CD4-positive, CD25-positive, alpha-beta regulatory T cell (primary cell): Measurements from ENCODE around the gene FTH1. TPM values are rescaled to one million over a fixed set of nuclear protein-coding genes. Genes with fewer than 3 reads are reported as not detected.
"Not testable (repeated sequence)": the region's sequence is repeated elsewhere in the genome, so short reads cannot be mapped to it uniquely, and the experiment has no call there.

Experiments used
- ATAC-seq, 2 donors: fragments of 150-1000 bp; cut with Tn5 transposase; one replicate each; pipeline ENCODE4 v1.10.0; 2021; ENCODE audit warnings: low read depth in 2 of 2, moderate number of reproducible peaks in 2 of 2, moderate library complexity in 1 of 2
- DNase-seq, 3 donors: peaks; one replicate each; pipeline versions ENCODE4 v3.0.0 to v3.0.0-alpha.2; 2012 to 2022; ENCODE audit warnings: mixed read lengths in 1 of 3
- H3K27ac ChIP-seq: one replicate; pipeline ENCODE4 v1.7.0; 2013; ENCODE audit warnings: mild to moderate bottlenecking, low read length; ENCODE audit not compliant: insufficient read depth, poor library complexity, severe bottlenecking
- H3K27me3 ChIP-seq: one replicate; pipeline ENCODE4 v1.7.0; 2013; ENCODE audit warnings: low read length; ENCODE audit not compliant: control insufficient read depth, insufficient read depth
- H3K36me3 ChIP-seq: one replicate; pipeline ENCODE4 v1.7.0; 2013; ENCODE audit warnings: mild to moderate bottlenecking, low read length, moderate library complexity; ENCODE audit not compliant: control insufficient read depth, insufficient read depth
- H3K4me1 ChIP-seq: 2 replicates; pipeline ENCODE4 v1.7.0; 2013; ENCODE audit warnings: mild to moderate bottlenecking, low read length; ENCODE audit not compliant: insufficient read depth, control insufficient read depth, poor library complexity, severe bottlenecking
- H3K4me3 ChIP-seq: one replicate; pipeline ENCODE4 v1.7.0; 2013; ENCODE audit warnings: low read depth, mild to moderate bottlenecking, low read length, moderate library complexity
- H3K9me3 ChIP-seq, 2 experiments: 1 replicate in 1 of 2; 2 replicates in 1 of 2; pipeline ENCODE4 v1.7.0; 2013; ENCODE audit warnings: low read length in 2 of 2, mild to moderate bottlenecking in 1 of 2, moderate library complexity in 1 of 2; ENCODE audit not compliant: control insufficient read depth in 2 of 2
- H3K27ac Mint-ChIP-seq, 3 donors: one replicate each; pipeline ENCODE4 v1.8.0; 2020 to 2022; ENCODE audit warnings: mild to moderate bottlenecking in 3 of 3, mixed read lengths in 3 of 3, moderate library complexity in 2 of 3
- H3K27me3 Mint-ChIP-seq: one replicate; pipeline ENCODE4 v1.8.0; 2022; ENCODE audit warnings: mild to moderate bottlenecking, mixed read lengths
- H3K36me3 Mint-ChIP-seq: one replicate; pipeline ENCODE4 v1.8.0; 2020; ENCODE audit warnings: mixed read lengths
- H3K4me1 Mint-ChIP-seq, 4 donors: one replicate each; pipeline ENCODE4 v1.8.0; 2020 to 2022; ENCODE audit warnings: mixed read lengths in 4 of 4, mild to moderate bottlenecking in 1 of 4
- H3K4me3 Mint-ChIP-seq, 4 donors: one replicate each; pipeline ENCODE4 v1.8.0; 2020 to 2022; ENCODE audit warnings: mild to moderate bottlenecking in 4 of 4, mixed read lengths in 4 of 4, moderate library complexity in 3 of 4
- H3K9me3 Mint-ChIP-seq, 7 donors: one replicate each; pipeline ENCODE4 v1.8.0; 2020 to 2022; ENCODE audit warnings: mixed read lengths in 7 of 7, mild to moderate bottlenecking in 3 of 7, moderate library complexity in 2 of 7
- polyA plus RNA-seq, 4 donors: library from polyadenylated mRNA; unstranded; fragments of 300-500 nt; fragmentation: Illumina TruSeq; gene quantifications; one replicate each; pipeline ENCODE4 v1.2.3, GENCODE V29; 2021
- total RNA-seq: library from RNA; stranded (reverse); gene quantifications from one replicate; pipeline ENCODE4 v1.2.3, GENCODE V29; 2022

FTH1 gene
- total and polyA plus RNA-seq, 5 donors from 2014 or later, result 2,525 to 3,518 (median 3,282) TPM

DNA sequence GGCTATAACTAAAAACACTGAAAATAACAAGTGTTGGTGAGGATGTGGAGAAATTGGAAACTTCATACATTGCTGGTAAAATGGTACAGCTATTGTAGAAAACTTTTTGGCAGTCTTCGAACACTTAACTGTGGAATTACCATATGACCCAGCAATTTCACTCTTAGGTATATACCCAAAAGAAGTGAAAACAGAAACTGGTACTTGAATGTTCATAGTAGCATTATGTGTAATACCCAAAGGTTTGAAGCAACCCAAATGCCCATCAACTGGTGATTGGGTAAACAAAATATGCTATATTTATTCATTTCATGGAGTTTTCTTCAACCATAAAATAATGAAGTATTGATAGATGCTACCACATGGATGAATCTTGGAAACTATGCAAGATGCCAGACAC, 40.8 kb upstream of the FTH1 start:
- H3K9me3 ChIP-seq, result no peaks in the 10 kb centered on the region
- Mint-ChIP-seq H3K4me1 (no peaks in the 10 kb centered on the region), H3K9me3 (peaks cover 0 to 1% (median 0%) of the 10 kb centered on the region in 7 donors), H3K4me3 (no peak overlapping the region), H3K27me3 (peaks cover 4% of the 10 kb centered on the region), H3K36me3 (no peaks in the 10 kb centered on the region), H3K27ac (peak overlapping the region in 1 of 3 donors; percentile 31)
- H3K4me1 ChIP-seq, result no peaks in the 10 kb centered on the region
- H3K27me3 ChIP-seq, result no peaks in the 10 kb centered on the region
- no peaks in the 10 kb centered on the region for H3K36me3 ChIP-seq
- no peak overlapping the region for H3K27ac ChIP-seq
- no peak for DNase-seq
- H3K4me3 ChIP-seq, result no peak overlapping the region
- no peak for ATAC-seq

- Mint-ChIP-seq H3K27ac (no peak overlapping the region), H3K4me3 (no peak overlapping the region), H3K4me1 (no peaks in the 10 kb centered on the region), H3K9me3 (peaks cover 0 to 5% (median 1%) of the 10 kb centered on the region in 7 donors), H3K36me3 (no peaks in the 10 kb centered on the region), H3K27me3 (peaks cover 5% of the 10 kb centered on the region)
- ATAC-seq (no peak), DNase-seq (no peak)
- no peaks in the 10 kb centered on the region for H3K27me3 ChIP-seq
- H3K4me3 ChIP-seq, result no peak overlapping the region
- no peaks in the 10 kb centered on the region for H3K36me3 ChIP-seq
- H3K4me1 ChIP-seq, result no peaks in the 10 kb centered on the region
- no peaks in the 10 kb centered on the region for H3K9me3 ChIP-seq
- no peak overlapping the region for H3K27ac ChIP-seq
Observed at GRCh38 chr11:62004473-62004872, 37.0 kb upstream of the FTH1 start.

DNA sequence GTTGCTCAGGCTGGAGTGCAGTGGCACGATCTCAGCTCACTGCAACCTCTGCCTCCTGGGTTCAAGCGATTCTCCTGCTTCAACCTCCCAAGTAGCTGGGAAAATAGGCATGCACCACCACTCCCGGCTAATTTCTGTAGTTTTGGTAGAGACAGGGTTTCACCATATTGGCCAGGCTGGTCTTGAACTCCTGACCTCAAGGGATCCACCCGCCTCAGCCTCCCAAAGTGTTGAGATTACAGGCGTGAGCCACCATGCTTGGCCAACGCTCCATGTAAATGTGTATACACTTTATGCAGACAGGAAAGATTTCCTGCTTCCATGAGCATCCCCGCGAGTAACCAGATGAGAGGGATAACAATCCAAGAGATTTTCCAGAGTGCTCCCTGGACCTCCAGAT, 34.8 kb upstream of the FTH1 start:
- H3K27me3 ChIP-seq, H3K27me3 Mint-ChIP-seq, H3K4me1 ChIP-seq, DNase-seq, H3K27ac ChIP-seq, H3K36me3 ChIP-seq, ATAC-seq, H3K9me3 ChIP-seq, H3K4me1 Mint-ChIP-seq, H3K27ac Mint-ChIP-seq, H3K4me3 Mint-ChIP-seq, H3K4me3 ChIP-seq, H3K36me3 Mint-ChIP-seq: not testable (repeated sequence)
- H3K9me3 Mint-ChIP-seq, result peaks cover 0 to 15% (median 6%) of the 10 kb centered on the region in 7 donors

GRCh38 chr11:62001450-62002191, 34.2 kb upstream of the FTH1 start:
- no peak overlapping the region for H3K27ac Mint-ChIP-seq
- H3K4me3 ChIP-seq, result no peak overlapping the region
- no peak overlapping the region for H3K4me3 Mint-ChIP-seq
- no peaks in the 10 kb centered on the region for H3K4me1 Mint-ChIP-seq
- no peaks in the 10 kb centered on the region for H3K36me3 ChIP-seq
- peaks cover 8% of the 10 kb centered on the region for H3K36me3 Mint-ChIP-seq
- DNase-seq (no peak), ATAC-seq (no peak)
- no peaks in the 10 kb centered on the region for H3K4me1 ChIP-seq
- H3K27ac ChIP-seq, result no peak overlapping the region
- H3K9me3 Mint-ChIP-seq, result peaks cover 0 to 15% (median 6%) of the 10 kb centered on the region in 7 donors
- peaks cover 6% of the 10 kb centered on the region in 2 experiments for H3K9me3 ChIP-seq
- no peaks in the 10 kb centered on the region for H3K27me3 ChIP-seq
- peaks cover 4% of the 10 kb centered on the region for H3K27me3 Mint-ChIP-seq

DNA sequence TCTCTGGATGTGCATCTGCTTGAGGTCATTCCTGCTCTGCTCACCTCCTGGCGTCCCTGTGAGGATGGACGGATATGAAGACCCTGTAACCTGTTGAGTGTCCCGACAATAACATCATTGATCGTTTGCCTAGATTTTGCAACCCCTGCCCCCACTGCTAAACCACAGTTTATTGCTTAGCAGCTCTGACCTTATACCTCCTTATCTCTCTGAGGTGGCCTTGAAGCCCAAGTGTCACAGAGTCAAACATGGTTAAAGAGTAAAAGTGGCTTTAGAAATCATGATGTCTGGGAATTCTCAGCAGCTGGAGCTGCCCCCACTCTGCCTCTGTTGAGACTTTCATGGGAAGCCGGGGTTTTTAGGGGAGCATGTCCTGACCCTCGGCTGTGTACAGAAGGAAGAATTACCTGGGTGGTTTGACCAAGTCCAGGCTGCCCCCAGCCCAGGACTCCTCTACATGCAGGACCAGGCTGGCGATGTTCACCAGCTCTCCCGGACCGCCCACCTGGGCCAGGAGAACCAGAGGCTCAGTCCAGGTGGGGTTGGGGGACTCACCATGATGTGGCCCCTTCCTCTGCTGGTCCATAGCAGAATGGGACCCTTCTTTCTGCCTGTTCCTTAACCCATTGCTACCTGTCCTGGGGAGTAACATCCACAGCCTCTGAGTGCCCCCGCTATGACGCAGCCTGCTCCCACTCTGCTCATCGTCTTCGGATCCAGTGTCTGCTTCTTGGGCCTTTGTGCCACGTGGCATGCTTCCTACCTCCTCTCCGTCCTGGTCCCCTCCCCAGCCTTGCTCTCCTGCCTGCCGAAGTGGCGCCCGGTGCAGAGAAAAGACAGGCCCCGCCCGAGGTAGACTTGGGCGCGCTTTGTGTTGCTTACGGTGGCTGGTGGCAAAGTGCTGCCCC, 33.4 kb upstream of the FTH1 start:
- H3K9me3 Mint-ChIP-seq, result peaks cover 0 to 15% (median 6%) of the 10 kb centered on the region in 7 donors
- H3K27ac ChIP-seq, result no peak overlapping the region
- no peak for ATAC-seq
- no peak overlapping the region for H3K27ac Mint-ChIP-seq
- no peaks in the 10 kb centered on the region for H3K27me3 ChIP-seq
- H3K4me1 Mint-ChIP-seq, result no peaks in the 10 kb centered on the region
- no peaks in the 10 kb centered on the region for H3K4me1 ChIP-seq
- H3K27me3 Mint-ChIP-seq, result peaks cover 4% of the 10 kb centered on the region
- H3K4me3 ChIP-seq, result no peak overlapping the region
- H3K9me3 ChIP-seq, result peaks cover 6% of the 10 kb centered on the region in 2 experiments
- H3K36me3 Mint-ChIP-seq, result peaks cover 8% of the 10 kb centered on the region
- H3K36me3 ChIP-seq, result no peaks in the 10 kb centered on the region
- DNase-seq, result no peak
- H3K4me3 Mint-ChIP-seq, result no peak overlapping the region

DNA sequence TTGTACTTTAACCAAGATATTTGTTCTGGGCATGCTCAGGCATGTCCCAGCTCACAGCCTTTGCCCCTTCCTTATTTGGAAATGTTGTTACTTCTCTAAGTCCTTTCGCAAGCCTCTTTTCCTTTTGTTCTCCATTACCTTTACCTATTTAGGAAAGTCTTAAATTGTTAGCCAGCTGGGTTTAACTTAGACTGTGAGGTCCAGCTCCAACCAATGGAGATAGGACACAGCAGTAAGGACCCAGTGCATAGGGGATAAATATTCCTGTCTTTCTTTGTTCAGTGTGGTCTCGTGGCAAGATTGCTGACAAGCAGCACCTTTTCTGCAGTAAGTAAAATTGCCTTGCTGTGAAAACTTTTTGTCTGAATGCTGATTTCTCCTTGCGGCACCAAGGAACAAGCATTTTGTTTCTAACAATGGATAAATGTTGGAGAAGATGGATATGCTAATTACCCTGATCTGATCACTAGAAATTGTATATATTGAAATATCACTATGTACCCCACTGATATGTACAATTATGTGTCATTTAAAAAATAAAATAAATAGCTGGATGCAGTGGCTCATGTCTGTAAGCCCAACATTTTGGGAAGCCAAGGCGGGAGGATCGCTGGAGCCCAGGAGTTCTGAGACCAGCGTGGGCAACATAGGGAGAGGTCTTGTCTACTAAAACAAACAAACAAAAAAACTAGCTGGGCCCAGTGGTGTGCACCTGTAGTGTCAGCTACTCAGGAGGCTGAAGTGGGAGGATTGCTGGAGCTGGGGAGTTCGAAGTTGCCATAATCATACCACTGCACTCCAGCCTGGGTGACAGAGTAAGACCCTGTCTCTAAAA, 31.9 kb upstream of the FTH1 start:
- Mint-ChIP-seq H3K27me3 (peaks cover 4% of the 10 kb centered on the region), H3K4me1 (no peaks in the 10 kb centered on the region), H3K36me3 (peaks cover 8% of the 10 kb centered on the region), H3K4me3 (no peak overlapping the region), H3K27ac (peak overlapping the region in 1 of 3 donors; percentile 33), H3K9me3 (peaks cover 0 to 15% (median 6%) of the 10 kb centered on the region in 7 donors)
- H3K9me3 ChIP-seq, result peaks cover 6% of the 10 kb centered on the region in 2 experiments
- H3K4me1 ChIP-seq, result no peaks in the 10 kb centered on the region
- no peaks in the 10 kb centered on the region for H3K36me3 ChIP-seq
- ATAC-seq (no peak), DNase-seq (peak in 1 of 3 donors; percentile 28)
- no peak overlapping the region for H3K27ac ChIP-seq
- no peaks in the 10 kb centered on the region for H3K27me3 ChIP-seq
- no peak overlapping the region for H3K4me3 ChIP-seq

- Histone ChIP-seq H3K27ac (no peak overlapping the region), H3K36me3 (no peaks in the 10 kb centered on the region), H3K4me1 (no peaks in the 10 kb centered on the region), H3K27me3 (no peaks in the 10 kb centered on the region), H3K4me3 (no peak overlapping the region), H3K9me3 (peaks cover 6% of the 10 kb centered on the region in 2 experiments)
- peaks cover 8% of the 10 kb centered on the region for H3K36me3 Mint-ChIP-seq
- H3K9me3 Mint-ChIP-seq, result peaks cover 0 to 15% (median 8%) of the 10 kb centered on the region in 7 donors
- peaks cover 4% of the 10 kb centered on the region for H3K27me3 Mint-ChIP-seq
- no peak overlapping the region for H3K4me3 Mint-ChIP-seq
- ATAC-seq (no peak), DNase-seq (no peak)
- no peak overlapping the region for H3K27ac Mint-ChIP-seq
- no peaks in the 10 kb centered on the region for H3K4me1 Mint-ChIP-seq
Observed at GRCh38 chr11:61996933-61997332, 29.5 kb upstream of the FTH1 start.
